ENCODE results near the gene B4GALNT2.

Gene B4GALNT2

DNA sequence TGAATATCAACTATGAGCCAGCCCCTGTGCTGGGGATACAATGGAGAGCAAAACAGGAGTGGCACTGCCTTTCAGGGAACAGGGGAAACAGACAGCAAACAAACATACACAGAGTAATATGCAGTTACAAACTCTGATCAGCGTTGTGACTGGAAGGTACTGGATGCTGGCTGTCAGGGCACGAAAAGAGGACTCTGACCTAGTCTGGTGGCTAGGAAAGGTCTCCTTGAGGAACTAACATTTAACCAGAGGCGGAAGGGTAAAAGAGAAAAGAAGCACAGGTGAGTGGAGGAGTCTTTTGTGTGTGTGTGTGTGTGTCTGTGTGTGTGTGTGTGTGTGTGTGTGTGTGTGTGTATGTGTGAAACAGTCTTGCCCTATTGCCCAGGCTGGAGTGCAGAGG, 12.4 kb upstream of the B4GALNT2 start:
- TF ChIP-seq CTCF (IDR thresholded peaks at IDR 0.05; ENCODE audit: insufficient read depth, low read length, poor library complexity, severe bottlenecking): no peak
- no peak for TF ChIP-seq EZH2phosphoT487 (conservative IDR thresholded peaks at IDR 0.05; ENCODE audit: low read length)
- Histone ChIP-seq H3K79me2 (ENCODE audit: insufficient read depth, low read length) (no peaks in the 10 kb centered on the region), H3K4me2 (ENCODE audit: low read depth, low read length, poor library complexity, severe bottlenecking) (no peak overlapping the region), H3F3A (ENCODE audit: insufficient read depth) (no peaks in the 10 kb centered on the region), H3K27me3 (ENCODE audit: low read length) (no peaks in the 10 kb centered on the region), H4K20me1 (ENCODE audit: low read depth, low read length) (no peaks in the 10 kb centered on the region), H2AFZ (ENCODE audit: low read depth, low read length, severe bottlenecking) (no peak overlapping the region), H3K27ac (ENCODE audit: low read depth, low read length) (no peak overlapping the region), H3K4me3 (ENCODE audit: insufficient read depth, low read length, poor library complexity, severe bottlenecking) (no peak overlapping the region), H3K36me3 (ENCODE audit: low read length) (no peaks in the 10 kb centered on the region), H3K9me2 (replicated peaks; ENCODE audit: insufficient read depth, low read length) (no peaks in the 10 kb centered on the region), H3K9me3 (ENCODE audit: insufficient read depth, low read length) (no peaks in the 10 kb centered on the region), H3K9ac (ENCODE audit: low read length) (no peak overlapping the region)

- no peaks in the 10 kb centered on the region for H3K27me3 ChIP-seq (ENCODE audit: low read length)
- no peaks in the 10 kb centered on the region for H3K9me3 ChIP-seq (ENCODE audit: insufficient read depth, low read length)
- H3K36me3 ChIP-seq (ENCODE audit: low read length): no peaks in the 10 kb centered on the region
- no peak for TF ChIP-seq EZH2phosphoT487 (conservative IDR thresholded peaks at IDR 0.05; ENCODE audit: low read length)
- H2AFZ ChIP-seq (ENCODE audit: low read depth, low read length, severe bottlenecking): no peak overlapping the region
- no peaks in the 10 kb centered on the region for H3K9me2 ChIP-seq (replicated peaks; ENCODE audit: insufficient read depth, low read length)
- no peaks in the 10 kb centered on the region for H4K20me1 ChIP-seq (ENCODE audit: low read depth, low read length)
- no peak overlapping the region for H3K4me2 ChIP-seq (ENCODE audit: low read depth, low read length, poor library complexity, severe bottlenecking)
- no peak overlapping the region for H3K9ac ChIP-seq (ENCODE audit: low read length)
- no peaks in the 10 kb centered on the region for H3F3A ChIP-seq (ENCODE audit: insufficient read depth)
- H3K27ac ChIP-seq (ENCODE audit: low read depth, low read length): no peak overlapping the region
- H3K4me3 ChIP-seq (ENCODE audit: insufficient read depth, low read length, poor library complexity, severe bottlenecking): no peak overlapping the region
- no peaks in the 10 kb centered on the region for H3K79me2 ChIP-seq (ENCODE audit: insufficient read depth, low read length)
Observed at GRCh38 chr17:49121696-49122292, 10.8 kb upstream of the B4GALNT2 start.

- no peak for TF ChIP-seq EZH2phosphoT487 (conservative IDR thresholded peaks at IDR 0.05; ENCODE audit: low read length)
- no peak for TF ChIP-seq CTCF (IDR thresholded peaks at IDR 0.05; ENCODE audit: insufficient read depth, low read length, poor library complexity, severe bottlenecking)
- H3F3A ChIP-seq (ENCODE audit: insufficient read depth): no peaks in the 10 kb centered on the region
Observed at GRCh38 chr17:49122566-49122965, 10.0 kb upstream of the B4GALNT2 start.

DNA sequence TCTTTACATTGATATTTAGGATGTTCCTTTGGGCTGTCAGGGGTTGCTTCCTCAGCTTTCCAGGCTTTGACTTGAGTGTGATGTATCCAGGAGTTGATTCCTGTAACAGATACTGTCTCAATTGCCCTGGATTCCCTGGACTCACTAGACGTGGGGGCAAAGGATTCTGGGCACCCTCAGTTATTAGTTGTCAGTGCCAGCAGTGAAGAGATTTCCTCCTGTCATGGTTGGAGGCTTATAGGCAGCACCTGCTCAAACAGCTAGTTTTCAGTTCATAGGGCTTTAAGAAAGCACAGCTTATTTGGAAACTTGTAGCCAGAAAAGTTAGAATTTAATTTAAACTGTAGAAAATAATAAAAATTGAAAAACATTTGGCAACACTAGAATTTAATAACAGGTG, 9.5 kb upstream of the B4GALNT2 start:
- Histone ChIP-seq H3K9me2 (replicated peaks; ENCODE audit: insufficient read depth, low read length) (no peaks in the 10 kb centered on the region), H2AFZ (ENCODE audit: low read depth, low read length, severe bottlenecking) (no peak overlapping the region), H3K27me3 (ENCODE audit: low read length) (no peaks in the 10 kb centered on the region), H3K4me2 (ENCODE audit: low read depth, low read length, poor library complexity, severe bottlenecking) (no peak overlapping the region), H3K9me3 (ENCODE audit: insufficient read depth, low read length) (no peaks in the 10 kb centered on the region), H4K20me1 (ENCODE audit: low read depth, low read length) (no peaks in the 10 kb centered on the region), H3K9ac (ENCODE audit: low read length) (no peak overlapping the region), H3K4me3 (ENCODE audit: insufficient read depth, low read length, poor library complexity, severe bottlenecking) (no peak overlapping the region), H3K79me2 (ENCODE audit: insufficient read depth, low read length) (no peaks in the 10 kb centered on the region), H3F3A (ENCODE audit: insufficient read depth) (no peaks in the 10 kb centered on the region), H3K27ac (ENCODE audit: low read depth, low read length) (no peak overlapping the region), H3K36me3 (ENCODE audit: low read length) (no peaks in the 10 kb centered on the region)
- TF ChIP-seq CTCF (IDR thresholded peaks at IDR 0.05; ENCODE audit: insufficient read depth, low read length, poor library complexity, severe bottlenecking) (no peak), EZH2phosphoT487 (conservative IDR thresholded peaks at IDR 0.05; ENCODE audit: low read length) (no peak)

More at GRCh38 chr17:49122566-49122965, 10.0 kb upstream of the B4GALNT2 start:
- Histone ChIP-seq H3K36me3 (ENCODE audit: low read length) (no peaks in the 10 kb centered on the region), H2AFZ (ENCODE audit: low read depth, low read length, severe bottlenecking) (no peak overlapping the region), H3K27me3 (ENCODE audit: low read length) (no peaks in the 10 kb centered on the region), H3K79me2 (ENCODE audit: insufficient read depth, low read length) (no peaks in the 10 kb centered on the region), H3K9me2 (replicated peaks; ENCODE audit: insufficient read depth, low read length) (no peaks in the 10 kb centered on the region), H3K4me2 (ENCODE audit: low read depth, low read length, poor library complexity, severe bottlenecking) (no peak overlapping the region), H3K9me3 (ENCODE audit: insufficient read depth, low read length) (no peaks in the 10 kb centered on the region), H4K20me1 (ENCODE audit: low read depth, low read length) (no peaks in the 10 kb centered on the region), H3K27ac (ENCODE audit: low read depth, low read length) (no peak overlapping the region), H3K4me3 (ENCODE audit: insufficient read depth, low read length, poor library complexity, severe bottlenecking) (no peak overlapping the region), H3K9ac (ENCODE audit: low read length) (no peak overlapping the region)
